Measurements from ENCODE around the gene DHH.
"Not testable (repeated sequence)": the region's sequence is repeated elsewhere in the genome, so short reads cannot be mapped to it uniquely, and the experiment has no call there.

DHH gene

DNA sequence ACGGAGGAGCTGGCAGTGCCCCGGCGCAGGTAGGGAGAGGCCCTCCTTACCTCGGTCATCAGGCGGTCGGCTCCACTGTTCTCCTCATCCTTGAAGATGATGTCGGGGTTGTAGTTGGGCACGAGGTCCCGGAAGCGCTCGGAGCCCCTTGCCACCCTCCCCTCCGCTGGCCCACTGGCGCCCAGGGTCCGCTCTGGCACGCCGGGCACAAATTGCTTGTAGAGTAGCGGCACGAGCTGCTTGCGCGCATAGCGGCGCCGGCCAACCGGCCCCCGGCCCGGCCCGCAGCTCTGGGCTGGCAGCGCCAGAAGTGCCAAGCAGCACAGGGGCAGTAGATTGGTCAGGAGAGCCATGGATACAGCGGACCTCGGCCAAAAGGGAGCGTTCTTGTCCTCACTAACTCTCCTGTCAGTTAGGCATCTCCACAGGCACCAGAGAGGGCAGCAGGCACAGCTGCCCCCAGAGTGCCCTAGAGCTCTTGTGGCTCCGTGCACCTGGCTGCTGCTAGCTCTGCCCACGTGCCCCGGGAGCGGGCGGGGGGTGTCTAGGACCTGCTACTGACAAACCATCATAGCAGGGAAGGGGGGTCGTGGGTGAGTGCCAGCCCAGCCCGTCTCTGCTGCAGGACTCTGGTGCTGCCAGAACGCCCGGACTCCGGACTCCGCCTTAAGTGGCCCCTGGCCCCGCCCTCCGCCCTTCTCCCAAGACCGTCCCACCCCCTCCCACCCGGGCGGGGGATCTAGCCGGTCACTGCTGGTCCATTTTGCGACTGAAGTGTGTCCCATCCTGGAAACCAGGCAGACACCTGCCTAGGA lies at the start of gene DHH:
DHH (minus strand) TSS at position 642 of the 815 bp plus-strand sequence; CDS start at position 353, 289 bp downstream.
- peak; percentile 36 for DNase-seq (ENCODE audit: low spot score)

DNA sequence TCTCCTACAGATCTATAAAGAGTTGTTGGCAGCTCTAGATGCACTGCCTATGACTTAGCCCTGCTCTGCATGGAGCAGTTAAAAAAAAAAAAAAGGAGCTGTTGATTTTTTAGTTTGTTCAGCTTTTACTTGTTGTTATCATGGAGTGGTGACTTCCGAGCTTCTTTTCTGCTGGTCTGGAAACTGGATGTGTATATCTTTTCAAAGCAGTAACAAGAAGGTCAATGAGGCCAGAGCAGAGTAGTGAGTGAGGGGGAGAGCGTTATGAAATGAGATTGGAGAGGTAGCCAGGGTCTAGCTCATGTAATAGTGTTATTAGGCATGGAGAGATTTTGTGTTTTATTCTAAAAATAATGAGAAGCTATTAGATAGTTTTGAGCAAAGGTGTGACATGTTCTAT lies 49.8 kb upstream of the DHH start:
- DNase-seq (ENCODE audit: low spot score) = no peak

DNA sequence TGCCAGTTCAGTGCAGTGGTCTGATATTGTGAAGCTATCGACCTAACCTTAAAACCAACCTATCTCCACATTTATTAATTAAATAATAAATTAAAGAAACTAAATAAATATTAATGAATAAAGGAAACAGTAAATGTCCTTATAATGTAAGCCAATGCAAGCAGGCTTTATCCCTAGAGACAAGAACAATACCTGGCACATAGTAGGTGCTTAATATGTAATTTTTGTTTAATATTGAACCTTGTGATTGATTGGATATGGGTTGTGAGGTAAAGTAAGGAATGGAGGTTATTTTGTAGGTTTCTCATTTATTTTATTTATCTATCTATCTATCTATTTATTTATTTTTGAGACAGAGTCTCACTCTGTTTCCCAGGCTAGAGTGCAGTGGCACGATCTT lies 44.4 kb upstream of the DHH start:
- no peak for DNase-seq (ENCODE audit: low spot score)

DNA sequence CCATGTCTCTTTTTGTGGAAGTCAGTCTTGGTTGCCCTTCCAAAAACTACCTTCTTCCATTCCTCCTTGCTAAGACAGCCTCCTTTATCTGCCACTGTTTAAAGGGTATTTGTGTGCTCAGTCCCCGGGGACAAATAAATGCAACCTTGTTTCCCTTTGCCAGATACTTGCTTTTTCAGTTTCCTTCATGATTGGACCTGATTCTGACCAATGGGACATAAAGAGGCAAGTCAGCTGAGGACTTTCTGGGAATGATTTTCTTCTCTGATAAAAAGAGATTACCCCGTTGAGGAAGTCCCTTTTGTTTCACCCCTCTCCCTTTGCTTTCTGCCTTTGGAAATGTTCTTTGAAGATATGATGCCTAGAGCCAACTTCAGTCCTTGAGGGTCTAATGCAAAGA lies 44.0 kb upstream of the DHH start:
- no peak for DNase-seq (ENCODE audit: low spot score)

- DNase-seq (ENCODE audit: low spot score) = no peak
Observed at GRCh38 chr12:49137476-49137875, 42.9 kb upstream of the DHH start.

DNA sequence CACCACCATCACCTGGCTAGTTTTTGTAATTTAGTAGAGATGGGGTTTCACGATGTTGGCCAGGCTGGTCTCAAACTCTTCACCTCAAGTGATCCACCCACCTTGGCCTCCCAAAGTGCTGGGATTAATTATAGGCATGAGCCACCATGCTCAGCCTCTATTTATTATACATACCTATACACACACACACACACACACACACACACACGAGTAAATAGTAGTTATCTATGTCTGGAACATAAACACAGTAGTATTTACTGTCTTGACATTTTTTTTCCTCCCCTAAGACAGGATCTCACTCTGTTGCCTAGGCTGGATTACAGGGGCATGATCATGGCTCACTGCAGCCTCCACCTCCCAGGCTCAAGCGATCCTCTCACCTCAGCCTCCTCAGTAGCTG lies 42.4 kb upstream of the DHH start:
- DNase-seq (ENCODE audit: low spot score) = not testable (repeated sequence)

GRCh38 chr12:49133590-49133989 lies 39.0 kb upstream of the DHH start:
- no peak for DNase-seq (ENCODE audit: low spot score)

DNA sequence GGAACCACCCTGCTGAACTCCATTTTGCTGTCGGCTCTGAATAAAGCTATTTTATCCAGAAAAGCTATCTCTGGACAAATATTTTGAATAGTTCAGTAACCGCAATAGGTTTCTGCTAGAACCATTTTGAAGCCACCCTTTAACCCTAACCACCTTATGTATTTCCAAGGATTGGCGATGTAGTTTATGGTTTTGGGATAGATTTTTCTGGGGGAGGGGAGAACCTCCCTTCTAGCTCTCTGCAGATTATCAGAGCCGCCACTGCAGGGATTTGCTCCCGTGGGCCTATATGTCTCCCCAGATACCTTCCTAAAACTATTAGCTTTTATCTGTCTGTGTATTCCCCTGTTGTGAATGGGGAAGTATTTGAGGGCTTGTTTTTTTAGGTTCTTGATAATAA lies 38.4 kb upstream of the DHH start:
- no peak for DNase-seq (ENCODE audit: low spot score)

- DNase-seq (ENCODE audit: low spot score) = peak; percentile 64
Observed at GRCh38 chr12:49131894-49132461, 37.4 kb upstream of the DHH start.

GRCh38 chr12:49131051-49131893 lies 36.7 kb upstream of the DHH start, which contains the start of gene TUBA1B:
TUBA1B (minus strand) TSS chr12:49131395; CDS start chr12:49131300, 95 bp downstream.
- peak; percentile 85 for DNase-seq (ENCODE audit: low spot score)

DNA sequence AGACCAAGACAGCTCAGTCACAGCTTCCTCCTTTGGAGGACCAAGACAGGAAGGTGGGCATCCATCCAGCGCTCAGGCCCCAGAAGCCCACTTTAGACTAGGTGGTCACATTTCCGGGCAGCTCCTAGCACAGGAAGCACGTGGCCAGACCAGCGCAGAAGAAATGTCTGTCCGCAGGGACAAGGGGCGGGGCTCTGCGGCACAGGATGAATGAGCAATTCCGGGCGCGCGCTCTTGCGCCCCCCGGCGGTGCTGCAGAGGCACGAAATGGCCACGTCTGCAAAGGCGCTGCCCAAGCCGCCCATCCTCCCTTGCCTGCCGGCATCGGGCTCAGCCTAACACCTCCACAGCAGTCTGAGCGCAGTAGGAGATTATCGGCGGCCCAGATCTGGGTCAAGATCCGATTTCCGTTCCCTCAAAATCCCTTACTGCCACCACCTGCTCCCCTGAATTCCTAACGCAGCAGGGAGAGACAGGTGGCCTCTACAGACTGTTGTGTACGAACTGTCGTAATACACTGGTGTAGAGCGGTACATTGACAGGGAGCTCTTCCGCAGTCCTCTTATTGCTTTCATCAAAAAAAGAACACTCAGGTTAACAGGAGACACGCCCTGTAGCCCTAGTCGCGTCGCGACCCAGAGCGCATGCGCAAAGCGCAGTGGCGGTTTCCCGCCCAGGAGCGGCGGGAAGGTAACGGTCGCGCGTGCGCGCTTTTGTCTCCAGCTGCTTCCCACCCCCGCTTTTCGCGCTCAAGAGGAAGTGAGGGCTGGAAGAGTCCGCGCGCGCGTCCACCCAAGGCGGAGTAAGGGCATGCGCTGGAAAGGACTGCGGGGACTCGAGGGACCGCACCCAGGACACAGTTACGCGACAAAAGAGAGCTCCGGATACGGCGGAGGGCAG lies 35.8 kb upstream of the DHH start:
- peak; percentile 91 for DNase-seq (ENCODE audit: low spot score)

DNA sequence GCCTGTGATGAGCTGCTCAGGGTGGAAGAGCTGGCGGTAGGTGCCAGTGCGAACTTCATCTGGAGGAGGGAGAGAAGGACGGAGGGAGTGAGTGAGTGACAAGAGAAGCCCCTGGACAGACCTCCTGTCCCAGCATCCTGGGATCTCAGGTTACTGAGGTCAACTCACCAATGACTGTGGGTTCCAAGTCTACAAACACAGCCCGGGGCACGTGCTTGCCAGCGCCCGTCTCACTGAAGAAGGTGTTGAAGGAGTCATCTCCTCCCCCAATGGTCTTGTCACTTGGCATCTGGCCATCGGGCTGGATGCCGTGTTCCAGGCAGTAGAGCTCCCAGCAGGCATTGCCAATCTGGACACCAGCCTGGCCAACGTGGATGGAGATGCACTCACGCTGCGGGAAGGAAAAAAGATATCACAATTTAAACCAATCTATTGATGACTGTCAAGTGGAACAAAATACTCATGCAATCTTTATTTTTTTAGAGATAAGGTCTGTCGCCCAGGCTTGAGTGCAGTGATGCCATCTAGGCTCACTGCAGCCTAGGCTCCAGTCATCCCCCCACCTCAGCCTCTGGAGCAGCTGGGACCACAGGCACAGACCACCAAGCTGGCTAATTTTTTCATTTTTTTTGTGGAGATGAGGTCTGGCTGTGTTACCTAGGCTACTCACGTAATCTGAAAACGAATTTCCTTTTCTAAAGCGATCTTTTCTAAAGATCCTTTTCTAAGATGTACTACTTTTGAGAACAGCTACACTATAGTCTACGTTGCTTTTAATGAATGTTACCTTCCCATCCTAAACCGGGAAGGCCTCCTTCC lies 34.9 kb upstream of the DHH start:
- DNase-seq (ENCODE audit: low spot score) = no peak

- DNase-seq (ENCODE audit: low spot score) = not testable (repeated sequence)
Observed at GRCh38 chr12:49127971-49128370, 33.4 kb upstream of the DHH start.

GRCh38 chr12:49126852-49127763 lies 32.5 kb upstream of the DHH start:
- no peak for DNase-seq (ENCODE audit: low spot score)

DNA sequence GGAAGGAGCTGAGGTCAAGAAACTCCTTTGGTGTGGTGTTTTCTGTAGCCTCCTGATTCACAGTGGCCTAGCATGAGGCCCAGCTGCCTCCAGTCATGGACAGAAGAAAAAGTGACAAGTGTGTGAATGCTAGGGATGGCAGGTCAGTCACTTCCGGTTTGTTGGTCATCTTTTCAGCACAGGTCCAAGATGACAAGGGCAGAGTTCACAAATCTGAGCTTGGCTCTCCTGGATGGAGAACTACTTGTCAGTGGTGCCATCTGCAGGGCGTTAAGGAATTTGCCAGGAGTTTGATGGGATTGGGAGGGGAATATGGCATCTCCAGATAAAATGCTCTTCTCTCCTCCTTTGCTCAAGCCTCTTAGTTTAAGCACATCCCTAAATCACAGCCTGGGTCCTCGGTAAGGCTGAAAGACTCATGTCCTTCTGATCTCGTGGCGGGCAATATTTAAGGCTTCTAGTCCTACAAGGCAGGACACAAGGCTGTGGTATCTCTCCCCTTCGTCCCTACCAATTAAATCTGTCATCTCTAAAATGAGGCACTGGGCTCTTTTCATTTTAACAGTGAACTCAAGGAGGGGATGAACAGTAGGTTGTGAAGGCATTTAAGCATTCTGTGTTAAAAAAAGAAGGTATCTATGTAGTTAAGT lies 26.6 kb upstream of the DHH start:
- DNase-seq (ENCODE audit: low spot score) = peak; percentile 77

DNA sequence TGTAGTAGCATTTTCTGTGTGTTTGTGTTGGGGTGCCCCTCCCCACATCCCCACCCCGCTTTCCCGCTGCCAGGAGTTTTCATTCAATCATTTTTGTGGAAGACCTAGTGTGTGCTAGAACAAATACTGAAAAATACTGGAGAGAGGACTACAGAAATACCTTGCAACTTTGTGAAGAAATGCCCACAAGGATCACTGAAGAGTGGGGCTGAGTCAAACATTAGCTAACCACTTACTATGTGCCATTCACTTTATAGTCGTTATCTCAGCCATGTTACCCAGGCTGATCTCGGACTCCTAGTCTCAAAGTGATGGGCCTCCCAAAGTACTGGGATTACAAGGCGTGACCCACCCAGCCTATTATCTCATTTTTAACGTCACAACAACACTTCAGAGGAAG lies 16.6 kb upstream of the DHH start:
- DNase-seq (ENCODE audit: low spot score) = no peak

DNA sequence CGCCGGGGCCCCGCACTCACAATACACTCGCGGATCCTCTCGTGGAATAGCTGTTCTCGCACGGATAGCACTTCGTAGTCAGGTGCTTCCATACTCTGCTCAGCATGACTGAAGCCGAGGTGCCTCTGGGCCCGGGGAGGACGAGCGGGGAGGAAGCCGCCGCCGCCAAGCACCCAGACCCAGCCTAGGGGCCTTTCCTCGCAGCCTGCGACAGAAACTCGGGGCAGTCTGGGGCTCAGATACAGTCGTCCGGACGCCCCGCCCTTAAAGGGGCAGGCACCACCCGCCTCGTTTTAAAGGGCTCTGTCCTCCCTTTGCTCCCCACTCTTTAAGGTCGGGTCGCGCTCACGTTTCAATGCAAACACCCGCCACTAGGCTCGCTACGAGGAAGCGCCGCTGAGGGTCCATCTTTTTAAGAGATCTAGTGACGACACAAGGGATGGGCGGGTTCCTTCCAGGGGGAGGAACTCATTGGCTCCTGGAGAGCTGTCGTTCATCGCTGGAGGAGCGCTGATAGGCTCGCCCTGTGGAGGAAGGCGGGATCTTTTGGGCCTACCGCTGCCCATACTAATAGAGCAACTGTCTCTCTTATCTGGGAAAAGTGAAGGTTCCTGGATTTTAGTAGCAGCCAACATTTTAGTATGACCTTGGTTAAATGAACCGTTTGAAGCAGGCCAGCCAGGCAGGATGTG lies 16.0 kb upstream of the DHH start, which contains the start of gene LMBR1L:
LMBR1L (minus strand) TSS at position 384 of the 692 bp plus-strand sequence; CDS start at position 92, 292 bp downstream.
- peak; percentile 99 for DNase-seq (ENCODE audit: low spot score)
